Measurements from ENCODE around the gene HSPA5. TPM values are rescaled to one million over a fixed set of nuclear protein-coding genes. Genes with fewer than 3 reads are reported as not detected.
"Not testable (repeated sequence)": the region's sequence is repeated elsewhere in the genome, so short reads cannot be mapped to it uniquely, and the experiment has no call there.

The HSPA5 gene
- total RNA-seq, 1 donor from 2014 or later = 119 TPM

DNA sequence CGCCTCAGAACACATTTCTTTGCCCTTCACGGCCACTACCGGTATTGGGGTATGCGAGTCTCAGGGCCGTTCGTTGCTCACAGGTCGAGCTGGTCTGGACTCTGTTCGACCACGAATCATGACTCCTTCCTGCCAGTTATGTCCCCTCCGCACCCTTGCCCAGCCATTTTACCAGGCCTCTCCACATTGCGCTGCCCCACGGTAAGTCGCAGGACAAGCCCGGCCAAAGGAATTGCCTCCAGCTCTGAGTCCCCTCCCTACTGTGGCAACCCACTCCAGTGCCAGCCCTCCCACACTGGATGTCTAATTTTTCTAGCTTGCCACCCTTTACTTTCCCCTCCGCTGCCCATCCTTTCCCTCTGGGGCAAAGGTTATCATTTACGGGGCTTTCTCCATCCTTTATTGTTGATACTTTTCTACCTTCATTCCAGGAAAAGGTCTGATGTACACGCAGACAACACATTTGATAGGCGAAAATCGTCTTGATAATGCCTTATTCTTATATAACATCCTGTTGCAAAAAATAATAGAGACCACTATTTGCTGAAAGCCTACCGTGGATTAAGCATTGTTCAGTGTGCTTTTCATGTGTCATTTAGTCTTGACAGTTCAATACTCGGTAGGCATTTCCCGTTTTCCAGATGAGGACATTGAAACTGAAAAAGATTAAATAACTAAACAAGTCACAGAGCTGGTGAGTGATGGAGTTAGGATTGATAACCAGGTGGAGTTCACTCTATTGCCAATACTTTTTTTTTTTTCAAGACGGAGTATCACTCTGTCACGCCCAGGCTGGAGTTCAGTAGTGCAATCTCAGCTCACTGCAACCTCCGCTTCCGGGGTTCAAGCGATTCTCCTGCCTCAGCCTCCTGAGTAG lies 958 bp upstream of the HSPA5 start:
- ATAC-seq = peak; percentile 1

DNA sequence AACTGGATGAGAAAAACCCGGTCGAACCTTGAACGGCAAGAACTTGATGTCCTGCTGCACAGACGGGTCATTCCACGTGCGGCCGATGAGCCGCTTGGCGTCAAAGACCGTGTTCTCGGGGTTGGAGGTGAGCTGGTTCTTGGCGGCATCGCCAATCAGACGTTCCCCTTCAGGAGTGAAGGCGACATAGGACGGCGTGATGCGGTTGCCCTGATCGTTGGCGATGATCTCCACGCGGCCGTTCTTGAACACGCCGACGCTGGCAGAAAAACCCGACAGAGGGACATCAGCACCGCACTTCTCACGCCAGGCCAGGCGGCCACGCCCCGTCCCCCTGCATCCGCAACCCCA lies 519 bp downstream of the HSPA5 start:
- ATAC-seq = peak; percentile 8

DNA sequence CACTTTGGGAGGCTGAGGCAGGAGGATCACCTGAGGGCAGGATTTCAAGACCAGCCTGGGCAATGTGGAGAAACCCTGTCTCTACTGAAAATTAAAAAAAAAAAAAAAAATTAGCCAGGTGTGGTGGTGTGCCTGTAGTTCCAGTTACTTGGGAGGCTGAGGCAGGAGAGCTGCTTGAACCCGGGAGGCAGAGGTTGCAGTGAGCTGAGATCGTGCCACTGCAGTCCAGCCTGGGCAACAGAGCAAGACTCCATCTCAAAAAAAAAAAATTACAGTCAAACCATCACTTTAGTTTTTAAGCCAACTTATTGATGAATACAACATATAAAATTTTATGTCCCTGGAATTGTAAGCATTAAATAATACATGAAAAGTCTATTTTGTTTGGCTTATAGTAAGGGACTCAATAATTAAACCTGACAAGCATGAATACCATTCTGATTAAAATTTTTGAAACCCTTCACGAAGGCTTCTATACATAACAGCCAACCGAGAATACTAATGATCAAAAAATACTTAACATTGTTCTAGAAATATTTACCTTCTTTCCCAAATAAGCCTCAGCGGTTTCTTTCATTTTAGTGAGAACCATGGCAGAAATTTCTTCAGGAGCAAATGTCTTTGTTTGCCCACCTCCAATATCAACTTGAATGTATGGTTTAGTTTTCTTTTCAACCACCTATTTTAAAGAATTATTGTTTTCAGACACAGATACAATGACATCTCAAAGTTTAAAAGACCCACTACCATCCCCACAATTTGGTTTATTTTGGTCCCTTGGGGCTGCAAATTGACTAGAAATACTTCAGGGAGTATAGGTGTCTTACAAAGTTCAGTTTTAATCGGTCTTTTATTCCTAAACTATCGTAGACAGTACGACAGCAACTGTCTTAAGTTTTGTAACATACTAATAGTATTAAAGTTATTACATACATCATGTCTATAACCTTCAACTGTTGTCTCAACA lies 1.2 kb downstream of the HSPA5 start:
- no peak for ATAC-seq

DNA sequence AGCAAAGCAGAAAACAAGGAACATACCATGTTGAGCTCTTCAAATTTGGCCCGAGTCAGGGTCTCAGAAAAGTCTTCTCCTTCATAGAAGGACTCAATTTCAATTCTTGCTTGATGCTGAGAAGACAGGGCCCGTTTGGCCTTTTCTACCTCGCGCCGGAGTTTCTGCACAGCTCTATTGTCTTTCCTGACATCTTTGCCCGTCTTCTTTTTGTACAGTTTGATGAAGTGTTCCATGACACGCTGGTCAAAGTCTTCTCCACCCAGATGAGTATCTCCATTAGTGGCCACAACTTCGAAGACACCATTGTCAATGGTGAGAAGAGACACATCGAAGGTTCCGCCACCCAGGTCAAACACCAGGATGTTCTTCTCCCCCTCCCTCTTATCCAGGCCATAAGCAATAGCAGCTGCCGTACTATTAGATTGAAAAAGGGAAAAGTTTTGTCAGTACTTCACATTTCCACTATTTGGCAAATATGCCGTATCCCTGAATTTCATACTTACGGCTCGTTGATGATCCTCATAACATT lies 2.2 kb downstream of the HSPA5 start:
- ATAC-seq = no peak

DNA sequence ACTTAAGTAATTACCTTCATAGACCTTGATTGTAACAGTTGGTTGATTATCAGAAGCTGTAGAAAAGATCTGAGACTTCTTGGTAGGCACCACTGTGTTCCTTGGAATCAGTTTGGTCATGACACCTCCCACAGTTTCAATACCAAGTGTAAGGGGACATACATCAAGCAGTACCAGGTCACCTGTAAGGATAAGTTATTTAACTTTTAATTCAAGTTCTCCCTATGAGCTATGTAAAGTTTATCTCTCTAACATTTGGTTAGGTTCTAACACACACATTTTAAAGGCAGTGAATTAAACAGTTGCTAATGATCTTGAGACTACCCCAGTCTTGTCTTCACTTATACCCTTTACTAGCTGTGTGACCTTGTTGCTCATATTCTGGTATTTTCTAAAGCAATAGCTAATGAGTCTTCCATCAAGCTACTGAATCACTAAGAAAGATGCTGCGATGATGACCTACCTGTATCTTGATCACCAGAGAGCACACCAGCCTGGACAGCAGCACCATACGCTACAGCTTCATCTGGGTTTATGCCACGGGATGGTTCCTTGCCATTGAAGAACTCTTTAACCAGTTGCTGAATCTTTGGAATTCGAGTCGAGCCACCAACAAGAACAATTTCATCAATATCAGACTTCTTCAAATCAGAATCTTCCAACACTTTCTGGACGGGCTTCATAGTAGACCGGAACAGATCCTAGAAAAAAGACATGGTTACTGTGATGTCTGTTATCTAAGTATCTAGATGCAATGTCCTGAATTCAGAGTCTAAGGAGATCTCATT lies 2.8 kb downstream of the HSPA5 start:
- no peak for ATAC-seq

DNA sequence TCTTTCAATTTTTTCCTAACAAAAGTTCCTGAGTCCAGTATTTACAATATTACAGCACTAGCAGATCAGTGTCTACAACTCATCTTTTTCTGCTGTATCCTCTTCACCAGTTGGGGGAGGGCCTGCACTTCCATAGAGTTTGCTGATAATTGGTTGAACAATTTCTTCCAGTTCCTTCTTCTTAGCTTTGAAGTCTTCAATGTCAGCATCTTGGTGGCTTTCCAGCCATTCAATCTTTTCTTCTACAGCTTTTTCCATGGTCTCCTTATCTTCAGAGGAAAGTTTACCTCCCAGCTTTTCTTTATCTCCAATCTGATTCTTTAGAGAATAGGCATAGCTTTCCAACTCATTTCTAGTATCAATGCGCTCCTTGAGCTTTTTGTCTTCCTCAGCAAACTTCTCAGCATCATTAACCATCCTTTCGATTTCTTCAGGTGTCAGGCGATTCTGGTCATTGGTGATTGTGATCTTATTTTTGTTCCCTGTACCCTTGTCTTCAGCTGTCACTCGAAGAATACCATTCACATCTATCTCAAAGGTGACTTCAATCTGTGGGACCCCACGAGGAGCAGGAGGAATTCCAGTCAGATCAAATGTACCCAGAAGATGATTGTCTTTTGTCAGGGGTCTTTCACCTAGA lies 4.5 kb downstream of the HSPA5 start:
- ATAC-seq = not testable (repeated sequence)

DNA sequence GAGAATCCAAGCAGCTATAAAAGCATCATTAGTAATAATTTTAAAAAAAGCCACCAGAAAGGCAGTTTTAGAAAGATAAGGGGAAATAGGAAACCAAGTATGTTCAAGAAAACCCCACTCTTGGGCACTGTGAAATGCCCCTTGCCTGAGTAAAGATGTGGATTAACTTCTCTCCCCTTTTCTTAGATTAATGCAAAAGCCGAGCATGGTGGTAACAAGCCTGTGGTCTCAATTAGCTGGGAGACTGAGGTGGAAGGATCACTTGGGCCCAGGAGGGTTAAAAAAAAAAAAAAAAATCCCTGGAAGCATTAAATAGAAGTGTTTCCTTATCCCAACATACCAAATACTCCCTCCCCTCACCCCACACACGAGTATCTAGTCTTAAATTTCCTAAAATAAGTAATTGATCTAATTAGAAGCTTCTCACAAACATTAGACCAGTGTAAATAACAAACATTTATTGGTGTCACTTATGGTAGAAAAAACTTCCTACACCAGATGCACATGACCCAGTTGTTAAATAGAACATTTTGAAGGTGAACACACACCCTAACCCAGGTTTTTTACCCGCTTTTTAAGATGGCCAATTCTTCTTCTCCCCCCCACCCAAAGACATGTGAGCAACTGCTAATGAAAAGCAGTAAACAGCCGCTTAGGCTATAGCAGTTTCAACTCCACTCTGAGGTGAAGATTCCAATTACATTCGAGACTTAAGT lies 5.2 kb downstream of the HSPA5 start:
- no peak for ATAC-seq

DNA sequence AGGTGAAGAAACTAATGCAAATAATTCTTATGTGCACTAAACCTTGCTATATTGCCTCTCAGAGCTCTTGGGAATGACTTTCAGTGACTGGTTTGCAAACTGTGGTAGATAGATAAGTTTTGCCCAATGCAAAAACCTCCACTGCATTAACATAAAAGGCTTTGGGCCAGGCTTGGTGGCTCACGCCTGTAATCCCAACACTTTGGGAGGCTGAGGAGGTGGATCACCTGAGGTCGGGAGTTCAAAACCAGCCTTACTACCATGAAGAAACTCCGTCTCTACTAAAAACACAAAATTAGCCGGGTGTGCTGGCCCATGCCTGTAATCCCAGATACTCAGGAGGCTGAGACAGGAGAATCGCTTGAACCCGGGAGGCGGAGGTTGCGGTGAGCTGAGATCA lies 7.0 kb downstream of the HSPA5 start:
- ATAC-seq = not testable (repeated sequence)

DNA sequence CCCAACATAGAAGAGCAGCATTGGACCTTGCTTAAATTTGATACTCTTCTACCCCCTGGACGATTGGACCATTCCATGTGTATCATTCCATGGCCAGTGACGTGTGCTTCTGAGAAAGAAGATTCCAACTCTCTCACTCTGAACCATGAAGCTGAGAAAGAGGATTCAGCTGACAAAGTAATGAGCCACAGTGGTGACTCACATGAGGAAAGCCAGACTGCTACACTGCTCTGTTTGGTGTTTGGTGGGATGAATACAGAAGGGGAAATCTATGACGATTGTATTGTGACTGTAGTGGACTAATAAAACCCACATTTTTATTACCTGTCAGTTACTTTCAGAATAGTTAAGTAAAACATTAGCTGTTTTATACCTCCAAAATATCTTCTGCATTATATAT lies 7.5 kb downstream of the HSPA5 start:
- peak; percentile 74 for ATAC-seq

DNA sequence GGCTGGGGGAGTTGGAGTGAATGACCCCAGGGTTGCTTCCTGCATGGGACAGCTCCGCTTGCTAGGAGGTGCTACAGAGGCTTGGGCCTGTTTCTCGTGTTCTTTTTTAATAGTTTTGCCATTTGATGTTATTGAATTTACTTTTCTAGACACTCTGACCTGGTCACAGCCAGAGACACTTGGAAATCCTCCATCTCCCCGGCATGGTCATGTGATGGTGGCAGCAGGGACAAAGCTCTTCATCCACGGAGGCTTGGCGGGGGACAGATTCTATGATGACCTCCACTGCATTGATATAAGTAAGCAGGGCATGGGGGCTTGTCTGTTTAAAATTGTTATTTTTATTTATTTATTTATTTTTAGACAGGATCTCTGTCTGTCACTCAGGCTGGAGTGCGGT lies 13.4 kb downstream of the HSPA5 start:
- ATAC-seq = no peak

DNA sequence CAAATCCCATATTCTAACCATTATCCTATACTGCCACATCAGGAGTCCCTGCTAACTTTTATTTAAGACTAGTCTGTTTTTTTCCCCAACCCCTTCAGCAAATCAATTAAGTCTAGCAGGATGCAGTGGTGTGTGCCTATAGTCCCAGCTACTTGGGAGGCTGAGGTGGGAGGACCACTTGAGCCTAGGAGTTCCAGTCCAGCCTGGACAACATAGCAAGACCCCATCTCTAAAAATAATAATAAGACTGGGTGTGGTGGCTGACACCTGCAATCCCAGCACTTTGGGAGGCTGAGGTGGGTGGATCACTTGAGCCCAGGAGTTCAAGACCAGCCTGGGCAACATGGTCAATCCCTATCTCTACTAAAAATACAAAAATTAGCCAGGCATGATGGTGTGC lies 16.3 kb downstream of the HSPA5 start:
- ATAC-seq = not testable (repeated sequence)

DNA sequence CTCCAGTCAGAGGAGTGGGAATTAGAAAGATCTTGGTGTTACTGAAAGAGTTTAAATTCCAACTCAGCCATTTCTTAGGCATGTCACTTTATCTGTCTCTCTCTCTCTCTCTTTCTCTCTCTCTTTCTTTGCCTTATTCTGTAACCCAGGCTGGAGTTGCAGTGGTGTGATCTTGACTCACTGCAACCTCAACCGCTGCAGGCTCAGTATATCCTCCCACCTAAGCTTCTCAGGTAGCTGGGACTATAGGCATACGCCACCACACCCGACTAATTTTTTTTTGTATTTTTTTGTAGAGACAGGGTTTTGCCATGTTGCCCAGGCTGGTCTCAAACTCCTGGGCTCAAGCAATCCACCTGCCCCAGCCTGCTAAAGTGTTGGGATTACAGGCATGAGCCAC lies 22.5 kb downstream of the HSPA5 start:
- ATAC-seq = no peak

DNA sequence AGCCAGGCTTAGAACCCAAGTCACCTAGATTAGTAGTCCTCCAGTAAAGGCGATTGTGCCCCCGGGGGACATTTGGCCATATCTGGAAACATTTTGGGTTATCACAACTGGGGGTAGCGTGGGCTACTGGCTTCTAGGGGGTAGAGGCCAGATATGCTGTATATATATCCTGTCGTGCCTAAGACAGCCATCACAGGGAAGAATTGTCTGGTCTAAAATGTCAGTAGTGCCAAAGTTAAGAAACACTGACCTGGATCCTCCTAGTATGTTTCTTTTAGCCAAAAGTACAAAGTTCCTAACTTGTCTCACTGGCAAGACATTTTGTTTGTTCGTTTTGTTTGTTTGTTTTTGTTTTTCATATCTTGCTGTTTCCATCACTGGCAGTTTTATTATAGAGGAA lies 27.0 kb downstream of the HSPA5 start:
- no peak for ATAC-seq

DNA sequence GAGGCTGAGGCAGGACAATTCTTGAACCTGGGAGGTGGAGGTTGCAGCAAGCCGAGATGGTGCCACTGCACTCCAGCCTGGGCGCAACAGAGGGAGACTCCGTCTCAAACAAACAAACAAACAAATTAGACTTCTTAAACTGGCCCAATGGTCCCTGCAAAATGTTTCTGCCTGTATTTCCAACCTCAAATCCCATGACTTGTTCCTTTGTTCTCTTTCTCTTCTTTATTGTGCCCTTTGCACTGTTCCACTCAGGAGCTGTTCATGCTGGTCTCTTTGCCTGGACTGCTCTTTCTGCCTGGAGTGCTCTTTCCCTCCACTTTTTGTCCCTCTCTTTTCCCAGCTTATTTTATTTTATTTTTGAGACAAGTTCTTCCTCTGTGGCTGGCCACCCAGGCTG lies 36.7 kb downstream of the HSPA5 start:
- ATAC-seq = no peak

DNA sequence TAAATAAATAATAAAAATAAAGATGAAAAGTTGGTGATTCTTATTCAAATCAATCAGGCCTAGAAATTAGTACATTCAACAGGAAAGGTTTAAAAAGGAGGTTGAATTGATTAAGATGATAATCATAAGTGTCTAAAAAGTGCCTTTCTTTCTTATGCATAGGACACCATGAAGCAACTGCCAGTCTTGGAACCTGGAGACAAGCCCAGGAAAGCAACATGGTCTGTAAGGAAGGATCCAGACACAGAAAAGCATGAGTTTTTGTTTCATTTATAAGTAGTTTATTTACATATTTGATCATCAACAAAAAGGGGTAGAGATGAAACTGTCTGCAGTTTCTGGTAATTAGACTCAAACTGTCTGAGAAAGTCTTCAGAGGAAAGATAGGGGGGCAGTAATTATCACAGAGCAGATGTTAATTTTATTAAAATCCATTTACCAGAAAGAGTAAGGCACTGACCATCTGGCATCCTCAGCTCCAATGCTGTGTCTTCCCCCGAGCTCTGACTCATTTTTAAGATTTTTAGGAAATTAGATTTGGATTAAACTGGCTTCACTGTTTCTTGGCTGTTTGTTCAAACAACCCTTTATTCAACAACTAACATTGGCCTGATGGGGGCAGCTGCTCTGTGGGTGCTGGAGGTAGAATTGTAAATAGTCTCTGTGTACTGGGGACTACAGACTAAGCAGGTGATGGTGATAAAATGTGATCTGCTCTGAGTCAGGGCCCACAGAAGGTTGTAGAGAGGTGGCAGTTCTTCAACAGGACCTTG lies 38.1 kb downstream of the HSPA5 start:
- ATAC-seq = no peak

DNA sequence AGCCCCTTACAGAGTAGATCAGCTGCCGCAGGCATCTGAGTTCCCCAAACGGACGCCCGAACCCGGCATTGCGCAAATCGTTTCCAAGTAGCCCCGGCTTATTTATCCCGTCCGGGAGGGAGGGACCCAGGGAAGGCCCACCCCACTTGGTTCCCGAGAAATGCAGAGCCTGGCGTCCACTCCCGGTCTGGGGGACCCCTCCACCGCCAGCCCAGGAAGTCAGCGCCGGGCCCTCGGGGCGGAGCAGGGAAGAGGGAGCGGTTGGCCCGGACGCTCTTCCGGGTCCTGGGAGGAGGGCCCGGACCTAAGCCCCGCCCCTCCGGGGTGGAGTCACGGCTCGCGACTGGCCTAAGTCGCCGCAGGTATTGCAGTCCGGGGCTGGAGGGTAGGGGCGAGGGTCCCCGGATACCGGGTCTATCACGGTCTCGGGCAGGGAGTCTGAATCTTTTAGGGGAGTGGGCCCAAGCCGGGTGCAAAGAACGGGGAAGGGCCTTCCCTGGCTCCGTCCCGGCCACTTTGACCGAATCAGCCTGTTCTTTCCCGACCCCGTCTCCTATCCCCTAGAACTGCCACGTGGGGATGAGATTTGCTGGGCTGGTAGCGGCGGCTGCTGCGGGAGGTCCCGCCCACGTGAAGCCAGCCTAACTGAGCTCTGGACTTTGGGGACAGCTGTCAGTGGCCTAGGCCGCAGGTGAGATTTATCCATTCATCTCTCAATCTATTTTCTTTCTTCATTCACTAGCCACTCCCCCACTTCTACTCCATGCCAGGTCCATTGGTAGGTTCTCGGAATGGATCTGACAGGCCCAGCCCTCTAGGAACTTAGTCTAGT lies 40.7 kb downstream of the HSPA5 start, which contains the start of gene RABEPK:
Gene RABEPK (plus strand): TSS at position 327 of the 832 bp plus-strand sequence. CDS start 2,472 bp downstream, outside the sequence.
- peak; percentile 97 for ATAC-seq

DNA sequence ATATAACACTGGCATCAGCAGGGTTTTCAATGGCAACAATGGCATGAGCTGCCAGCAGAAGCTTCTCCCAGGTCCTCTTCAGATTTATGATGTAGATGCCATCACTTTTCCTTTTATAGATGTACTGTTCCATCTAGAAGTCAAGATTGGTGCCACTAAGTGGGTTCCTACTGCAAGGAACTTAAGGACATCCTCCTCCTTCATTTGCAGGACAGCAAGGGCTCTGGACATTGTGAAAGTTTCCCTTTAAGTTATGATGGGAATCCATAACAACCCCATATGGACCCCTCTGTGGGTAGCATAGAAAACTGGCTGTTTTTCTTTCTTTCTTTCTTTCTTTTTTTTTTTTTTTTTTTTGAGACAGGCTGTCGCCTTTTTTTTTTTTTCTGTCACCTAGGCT lies 45.6 kb downstream of the HSPA5 start:
- not testable (repeated sequence) for ATAC-seq

DNA sequence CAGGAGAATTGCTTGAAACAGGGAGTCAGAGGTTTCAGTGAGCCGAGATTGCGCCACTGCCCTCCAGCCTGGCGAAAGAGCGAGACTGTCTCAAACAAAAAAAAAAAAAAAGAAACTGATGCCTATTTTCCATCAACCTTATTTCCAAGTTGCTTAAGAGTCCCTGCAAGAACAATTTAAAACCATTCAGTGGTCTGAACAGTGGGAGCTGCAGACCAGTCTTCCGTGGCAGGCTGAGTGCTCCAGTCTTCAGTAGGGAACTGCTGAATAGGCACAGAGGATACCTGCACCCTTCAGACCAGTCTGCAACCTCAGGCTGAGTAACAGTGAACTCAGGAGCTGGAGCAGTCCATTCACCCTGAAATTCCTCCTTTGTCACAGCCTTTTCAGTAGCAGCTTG lies 46.7 kb downstream of the HSPA5 start:
- not testable (repeated sequence) for ATAC-seq

DNA sequence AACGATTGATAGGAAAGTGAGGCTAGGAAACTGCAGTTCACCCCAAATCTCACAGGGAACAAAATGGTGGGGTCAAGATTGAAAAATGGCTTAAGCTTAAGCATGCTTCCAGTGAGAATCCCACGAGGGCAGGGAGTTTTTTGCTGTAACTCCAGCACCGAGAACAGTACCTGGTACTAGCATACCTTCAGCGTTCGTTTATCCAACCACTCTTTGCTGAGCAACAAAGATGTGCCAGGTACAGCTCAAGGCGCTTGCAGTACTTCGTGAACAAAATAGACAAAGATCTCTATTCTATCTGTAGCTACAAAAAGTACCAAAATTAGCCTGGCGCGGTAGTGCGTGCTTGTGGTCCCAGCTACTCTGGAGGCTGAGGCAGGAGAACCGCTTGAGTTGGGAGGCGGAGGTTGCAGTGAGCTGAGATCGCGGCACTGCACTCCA lies 50.8 kb downstream of the HSPA5 start:
- no peak for ATAC-seq

Measured in esophagus mucosa (tissue), 1 donor.